ENCODE results near the gene DCUN1D2.

DCUN1D2 gene

GRCh38 chr13:113518076-113518803 is 27.7 kb upstream of the DCUN1D2 start:
- no peak for DNase-seq

- no peak for DNase-seq
These were observed 24.3 kb upstream of the DCUN1D2 start for GRCh38 chr13:113514847-113515246.

GRCh38 chr13:113513761-113514160 is 23.2 kb upstream of the DCUN1D2 start:
- DNase-seq, result no peak

- no peak for DNase-seq
These were observed 20.9 kb upstream of the DCUN1D2 start for GRCh38 chr13:113511361-113511760.

GRCh38 chr13:113510871-113511270 is 20.4 kb upstream of the DCUN1D2 start:
- DNase-seq, result no peak

- DNase-seq, result no peak
These were observed 19.5 kb upstream of the DCUN1D2 start for GRCh38 chr13:113509989-113510388.

- DNase-seq, result no peak
These were observed 18.2 kb upstream of the DCUN1D2 start for GRCh38 chr13:113508521-113509254.

DNA sequence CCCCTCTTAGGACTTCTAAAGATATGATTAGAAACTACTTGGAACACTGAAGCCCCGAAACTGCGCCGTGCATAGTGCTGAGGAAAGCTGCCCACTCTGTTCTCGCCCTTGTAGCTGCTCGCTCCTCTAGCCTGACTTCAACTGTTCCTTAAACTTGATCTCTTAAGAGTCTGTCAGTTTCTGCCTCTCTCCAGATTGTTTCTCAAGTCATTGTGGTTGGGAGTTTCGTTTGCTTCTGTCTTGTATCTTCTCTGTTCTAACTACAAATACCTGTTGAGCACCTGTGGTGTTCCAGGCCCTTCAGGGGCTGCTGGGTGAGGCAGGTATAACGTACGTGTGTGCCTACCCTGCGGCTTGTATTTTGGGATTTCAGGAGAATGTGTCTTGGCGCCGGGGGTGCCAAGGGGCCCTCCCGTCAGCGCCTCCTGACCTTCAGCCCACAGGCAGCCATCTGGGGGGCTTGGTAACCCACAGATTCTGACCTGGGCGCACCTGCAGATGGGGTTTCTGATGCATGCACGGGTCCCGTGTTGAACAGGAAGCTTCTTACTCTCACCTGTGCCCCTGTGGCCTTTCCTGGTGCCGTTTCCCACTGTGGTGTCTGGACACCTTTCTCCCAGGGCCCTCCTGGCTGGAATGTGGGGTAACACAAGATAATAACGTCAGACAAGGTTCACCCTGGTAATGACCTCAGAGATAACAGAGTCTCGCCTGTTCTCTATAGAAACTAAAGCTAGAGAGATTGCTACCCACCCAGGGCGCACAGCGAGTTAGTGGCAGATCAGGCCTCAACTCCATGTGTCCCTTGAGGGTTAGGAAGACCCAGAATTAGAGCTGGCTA is 17.2 kb upstream of the DCUN1D2 start:
- DNase-seq, result no peak

DNA sequence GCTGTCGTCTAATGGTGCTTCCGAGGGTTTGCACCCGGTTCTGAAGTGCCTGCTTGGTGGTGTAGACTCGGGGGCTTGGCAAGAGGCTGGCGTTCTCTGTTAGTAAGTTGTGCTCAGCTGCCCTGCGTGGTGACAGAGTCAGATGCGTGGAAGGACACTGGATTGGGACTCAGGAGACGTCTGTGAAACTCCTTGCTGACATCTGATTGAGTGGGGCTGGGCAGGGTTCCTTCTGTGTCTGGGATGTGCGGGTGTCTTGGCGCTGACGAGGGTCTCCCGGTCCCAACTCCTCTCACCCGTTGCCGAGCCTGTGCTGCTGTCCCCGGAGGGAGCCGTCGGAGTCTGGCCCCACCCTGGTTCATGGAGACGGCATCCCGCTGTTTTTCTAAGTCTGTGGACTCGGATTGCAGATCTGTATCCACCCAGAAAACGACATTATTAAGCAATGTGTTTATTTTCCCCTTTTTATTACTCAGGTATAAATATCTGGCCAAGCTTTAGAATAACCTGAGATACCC is 16.4 kb upstream of the DCUN1D2 start:
- no peak for DNase-seq

GRCh38 chr13:113506025-113506685 is 15.6 kb upstream of the DCUN1D2 start:
- DNase-seq, result no peak

- no peak for DNase-seq
These were observed 12.2 kb upstream of the DCUN1D2 start for GRCh38 chr13:113502686-113503085.

DNA sequence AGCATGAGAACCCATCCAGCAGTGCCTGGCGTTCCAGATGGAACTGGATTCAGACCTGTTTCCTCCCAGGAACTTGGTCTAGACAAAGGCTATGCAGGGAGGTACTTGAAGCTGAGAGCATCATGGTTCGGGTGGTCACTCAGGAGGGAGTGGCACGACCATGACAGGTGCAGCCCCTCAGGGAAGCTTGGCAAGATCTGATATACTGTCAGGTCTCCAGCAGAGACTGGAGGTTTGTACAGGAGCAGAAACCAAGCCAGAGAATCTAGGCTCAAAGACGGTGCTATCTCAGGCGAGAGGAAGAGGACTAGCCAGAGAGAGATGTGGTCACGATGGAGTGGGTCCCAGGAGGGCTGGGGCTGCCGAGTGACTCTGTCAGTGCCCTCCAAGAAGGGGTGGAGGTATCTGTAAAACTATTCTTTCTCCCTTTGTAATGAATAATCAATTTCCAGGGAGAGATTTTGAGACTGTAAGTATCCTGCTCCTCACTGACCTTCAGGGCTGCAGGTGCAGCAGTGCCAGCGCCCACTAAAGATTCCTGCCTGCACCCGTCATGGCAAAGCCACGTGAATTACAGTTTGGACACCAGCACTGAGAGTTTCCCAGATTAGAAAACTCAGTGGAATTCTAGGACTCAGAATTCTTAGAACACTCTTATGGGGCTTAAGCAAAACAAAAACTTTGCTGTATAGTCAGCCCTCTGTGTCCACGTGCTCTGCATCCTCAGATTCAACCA is 10.2 kb upstream of the DCUN1D2 start:
- DNase-seq, result no peak

- DNase-seq, result no peak
These were observed 9.4 kb upstream of the DCUN1D2 start for GRCh38 chr13:113499936-113500335.

- no peak for DNase-seq
These were observed 8.4 kb upstream of the DCUN1D2 start for GRCh38 chr13:113498905-113499304.

DNA sequence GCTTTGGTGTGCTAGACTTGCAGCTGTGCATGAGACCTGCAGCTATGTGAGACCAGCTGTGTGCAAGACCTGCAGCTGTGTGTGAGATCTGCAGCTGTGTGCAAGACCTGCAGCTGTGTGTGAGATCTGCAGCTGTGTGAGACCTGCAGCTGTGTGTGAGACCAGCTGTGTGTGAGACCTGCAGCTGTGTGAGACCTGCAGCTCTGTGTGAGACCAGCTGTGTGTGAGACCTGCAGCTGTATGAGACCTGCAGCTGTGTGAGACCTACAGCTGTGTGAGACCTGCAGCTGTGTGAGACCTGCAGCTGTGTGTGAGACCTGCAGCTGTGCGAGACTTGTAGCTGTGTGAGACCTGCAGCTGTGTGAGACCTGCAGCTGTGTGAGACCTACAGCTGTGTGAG is 6.7 kb upstream of the DCUN1D2 start:
- no peak for DNase-seq

DNA sequence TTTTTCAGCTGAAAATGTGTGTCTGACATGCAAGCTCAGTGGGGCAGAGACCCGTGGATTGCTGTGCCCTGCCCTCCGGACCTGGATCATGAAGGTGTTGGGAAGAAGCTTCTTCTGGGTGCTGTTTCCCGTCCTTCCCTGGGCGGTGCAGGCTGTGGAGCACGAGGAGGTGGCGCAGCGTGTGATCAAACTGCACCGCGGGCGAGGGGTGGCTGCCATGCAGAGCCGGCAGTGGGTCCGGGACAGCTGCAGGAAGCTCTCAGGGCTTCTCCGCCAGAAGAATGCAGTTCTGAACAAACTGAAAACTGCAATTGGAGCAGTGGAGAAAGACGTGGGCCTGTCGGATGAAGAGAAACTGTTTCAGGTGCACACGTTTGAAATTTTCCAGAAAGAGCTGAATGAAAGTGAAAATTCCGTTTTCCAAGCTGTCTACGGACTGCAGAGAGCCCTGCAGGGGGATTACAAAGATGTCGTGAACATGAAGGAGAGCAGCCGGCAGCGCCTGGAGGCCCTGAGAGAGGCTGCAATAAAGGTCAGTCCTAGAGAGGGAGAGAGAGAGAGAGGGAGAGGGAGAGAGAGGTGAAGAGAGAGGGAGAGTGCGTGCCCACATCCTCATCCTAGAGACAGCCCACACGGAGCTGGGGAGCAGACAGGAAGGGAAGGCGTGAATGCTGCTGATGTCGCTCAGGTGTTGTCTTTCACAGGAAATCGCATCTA is 5.1 kb upstream of the DCUN1D2 start:
- no peak for DNase-seq

GRCh38 chr13:113493315-113493951 is 2.9 kb upstream of the DCUN1D2 start:
- no peak for DNase-seq

DNA sequence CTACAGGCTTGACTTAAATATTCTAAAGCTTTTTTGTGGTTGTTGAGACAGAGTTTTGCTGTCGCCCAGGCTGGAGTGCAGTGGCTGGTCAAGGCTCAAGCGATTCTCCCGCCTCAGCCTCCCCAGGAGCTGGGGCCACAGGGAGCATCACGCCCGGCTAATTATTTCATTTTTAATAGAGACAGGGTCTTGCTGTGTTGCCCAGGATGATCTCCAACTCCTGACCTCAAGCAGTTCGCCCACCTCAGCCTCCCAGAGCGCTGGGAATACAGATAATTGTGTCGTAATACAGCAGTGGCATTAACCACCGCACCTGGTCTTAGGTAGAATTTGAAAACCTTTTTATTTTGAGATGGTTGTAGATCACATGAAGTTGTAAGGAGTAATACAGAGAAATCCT is 1.5 kb upstream of the DCUN1D2 start:
- DNase-seq, result no peak

GRCh38 chr13:113491418-113491883 is 940 bp upstream of the DCUN1D2 start:
- no peak for DNase-seq

Data from DMS 273 treated with DMSO at 0.1 percent for 48 hours (cell line).